Natural killer cell (primary cell): ENCODE data around the gene FAM184B. TPM values are rescaled to one million over a fixed set of nuclear protein-coding genes. Genes with fewer than 3 reads are reported as not detected.
A peak's percentile ranks its signal among the peaks of the same experiment; 100 is the strongest.

Source experiments
- ATAC-seq, 3 donors: fragments of 150-1000 bp in 2 of 3; fragments of 200-7000 bp in 1 of 3; cut with Tn5 transposase; 1 replicate in 1 of 3; 2 replicates in 2 of 3; pipeline ENCODE4 v1.10.0; 2021; ENCODE audit warnings: mild to moderate bottlenecking in 2 of 3, moderate library complexity in 2 of 3
- DNase-seq, 2 donors: peaks; one replicate each; pipeline versions ENCODE4 v3.0.0 to v3.0.0-alpha.2; 2013 to 2021; ENCODE audit warnings: mixed read lengths in 1 of 2
- H3K27ac ChIP-seq: one replicate; pipeline ENCODE4 v1.5.1; 2013; ENCODE audit warnings: mild to moderate bottlenecking, low read length
- H3K27me3 ChIP-seq: one replicate; pipeline ENCODE4 v1.6.1; 2013; ENCODE audit warnings: low read length; ENCODE audit not compliant: control insufficient read depth, insufficient read depth
- H3K36me3 ChIP-seq: one replicate; pipeline ENCODE4 v1.6.1; 2013; ENCODE audit warnings: low read length; ENCODE audit not compliant: control insufficient read depth, insufficient read depth
- H3K4me1 ChIP-seq: one replicate; pipeline ENCODE4 v1.6.1; 2013; ENCODE audit warnings: low read length; ENCODE audit not compliant: control insufficient read depth, insufficient read depth
- H3K4me3 ChIP-seq: one replicate; pipeline ENCODE4 v1.5.1; 2013; ENCODE audit warnings: low read length
- H3K9me3 ChIP-seq: one replicate; pipeline ENCODE4 v1.6.1; 2013; ENCODE audit warnings: low read length; ENCODE audit not compliant: control insufficient read depth, insufficient read depth
- H3K27ac Mint-ChIP-seq, 2 donors: one replicate each; pipeline ENCODE4 v1.8.0; 2022; ENCODE audit warnings: mild to moderate bottlenecking in 2 of 2, mixed read lengths in 2 of 2, moderate library complexity in 1 of 2
- H3K27me3 Mint-ChIP-seq, 2 donors: one replicate each; pipeline ENCODE4 v1.8.0; 2022; ENCODE audit warnings: low read depth in 2 of 2, mixed read lengths in 2 of 2
- H3K36me3 Mint-ChIP-seq: one replicate; pipeline ENCODE4 v1.8.0; 2022; ENCODE audit warnings: mixed read lengths
- H3K4me1 Mint-ChIP-seq, 2 donors: one replicate each; pipeline ENCODE4 v1.8.0; 2022; ENCODE audit warnings: mixed read lengths in 2 of 2
- H3K4me3 Mint-ChIP-seq: one replicate; pipeline ENCODE4 v1.8.0; 2022; ENCODE audit warnings: mild to moderate bottlenecking, moderate library complexity, mixed read lengths
- H3K9me3 Mint-ChIP-seq, 2 donors: one replicate each; pipeline ENCODE4 v1.8.0; 2022; ENCODE audit warnings: mixed read lengths in 2 of 2
- WGBS: methylation state at CpG from one replicate; pipeline ENCODE4 v1.1.7; 2013; ENCODE audit warnings: missing lambda C conversion rate; ENCODE audit not compliant: insufficient coverage; 5-methylcytosine and 5-hydroxymethylcytosine counted together
- intact Hi-C: fragments of 100-400 bp; cut with micrococcal nuclease; formaldehyde crosslinking; loops from one replicate; pipeline ENCODE4 v1.14.2; 2022
- total RNA-seq, 4 donors: library from RNA; stranded (reverse); fragments of 120-200 nt in 1 of 4; gene quantifications; one replicate each; pipeline versions ENCODE4 v1.2.3 to v1.2.4, GENCODE V29; 2013 to 2022
- TF ChIP-seq, protein P1 (sequence below): fragments of 200-600 bp; IDR thresholded peaks from one replicate; pipeline ENCODE4 v1.8.0; 2022; ENCODE audit warnings: antibody characterized with exemption

Gene FAM184B
- total RNA-seq, 3 donors from 2014 or later (not counting 1 experiment from before 2014, with no cell fraction given) = 0.05 TPM; not detected in 2

DNA sequence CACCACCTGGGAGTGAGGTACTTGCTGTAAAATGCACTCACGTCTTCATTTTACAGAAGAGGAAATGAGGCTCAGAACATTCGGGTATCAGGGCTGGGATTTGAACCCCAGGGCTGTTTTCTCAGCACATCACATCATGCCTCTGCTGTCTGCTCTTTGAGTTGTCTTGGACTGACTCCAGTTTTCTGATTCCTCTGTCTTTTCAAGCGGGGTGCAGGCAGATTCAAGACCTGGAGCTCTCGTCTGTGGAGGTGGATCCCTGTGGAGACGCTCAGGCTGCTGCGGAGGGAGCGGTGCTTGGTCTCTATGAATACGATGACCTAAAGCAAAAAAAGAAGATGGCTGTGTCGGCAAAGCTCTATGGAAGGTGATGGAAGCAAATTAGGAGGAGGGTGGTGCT lies 198.1 kb downstream of the FAM184B start:
- Histone ChIP-seq H3K36me3 (peaks cover 73% of the 10 kb centered on the region), H3K27ac (no peak overlapping the region), H3K4me3 (no peak overlapping the region), H3K27me3 (no peaks in the 10 kb centered on the region), H3K9me3 (no peaks in the 10 kb centered on the region), H3K4me1 (peaks cover 5% of the 10 kb centered on the region)
- WGBS = 96% methylated on average over 9 of the region's 9 CpGs
- DNase-seq (no peak), ATAC-seq (no peak)
- Mint-ChIP-seq H3K9me3 (no peaks in the 10 kb centered on the region), H3K4me1 (peaks cover 9 to 14% of the 10 kb centered on the region in 2 donors), H3K27me3 (no peaks in the 10 kb centered on the region), H3K27ac (peak overlapping the region in 1 of 2 donors; percentile 34), H3K36me3 (peaks cover 21% of the 10 kb centered on the region), H3K4me3 (no peak overlapping the region)
- TF ChIP-seq, protein P1, sequence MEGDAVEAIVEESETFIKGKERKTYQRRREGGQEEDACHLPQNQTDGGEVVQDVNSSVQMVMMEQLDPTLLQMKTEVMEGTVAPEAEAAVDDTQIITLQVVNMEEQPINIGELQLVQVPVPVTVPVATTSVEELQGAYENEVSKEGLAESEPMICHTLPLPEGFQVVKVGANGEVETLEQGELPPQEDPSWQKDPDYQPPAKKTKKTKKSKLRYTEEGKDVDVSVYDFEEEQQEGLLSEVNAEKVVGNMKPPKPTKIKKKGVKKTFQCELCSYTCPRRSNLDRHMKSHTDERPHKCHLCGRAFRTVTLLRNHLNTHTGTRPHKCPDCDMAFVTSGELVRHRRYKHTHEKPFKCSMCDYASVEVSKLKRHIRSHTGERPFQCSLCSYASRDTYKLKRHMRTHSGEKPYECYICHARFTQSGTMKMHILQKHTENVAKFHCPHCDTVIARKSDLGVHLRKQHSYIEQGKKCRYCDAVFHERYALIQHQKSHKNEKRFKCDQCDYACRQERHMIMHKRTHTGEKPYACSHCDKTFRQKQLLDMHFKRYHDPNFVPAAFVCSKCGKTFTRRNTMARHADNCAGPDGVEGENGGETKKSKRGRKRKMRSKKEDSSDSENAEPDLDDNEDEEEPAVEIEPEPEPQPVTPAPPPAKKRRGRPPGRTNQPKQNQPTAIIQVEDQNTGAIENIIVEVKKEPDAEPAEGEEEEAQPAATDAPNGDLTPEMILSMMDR = no peak
- intact Hi-C loops = no loop called here

DNA sequence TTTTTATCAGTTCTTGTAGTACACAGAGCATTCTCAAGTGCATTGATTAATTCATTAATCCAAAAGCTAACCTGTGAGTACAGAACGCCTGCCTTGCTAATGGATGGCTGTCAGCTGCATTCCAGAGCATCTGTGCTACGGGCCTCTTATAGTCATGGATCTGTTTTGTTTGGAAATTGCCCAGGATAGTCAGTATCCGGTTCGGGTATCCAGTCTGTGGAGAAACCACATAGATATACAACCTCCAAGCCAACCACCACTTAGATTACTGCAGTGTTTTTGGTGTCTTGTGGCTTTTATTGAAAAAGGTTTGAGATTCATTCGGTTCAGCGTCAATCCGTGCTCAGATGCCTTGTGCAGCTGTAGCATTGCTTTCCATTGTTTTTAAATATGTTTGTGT lies 200.5 kb downstream of the FAM184B start:
- Histone ChIP-seq H3K9me3 (no peaks in the 10 kb centered on the region), H3K27me3 (no peaks in the 10 kb centered on the region), H3K4me3 (no peak overlapping the region), H3K36me3 (peaks cover 53% of the 10 kb centered on the region), H3K4me1 (peaks cover 19% of the 10 kb centered on the region), H3K27ac (no peak overlapping the region)
- WGBS = 97% methylated on average over 5 of the region's 7 CpGs
- TF ChIP-seq, protein P1 = no peak
- intact Hi-C loops = no loop called here
- no peak overlapping the region for H3K4me3 Mint-ChIP-seq
- no peaks in the 10 kb centered on the region for H3K9me3 Mint-ChIP-seq
- ATAC-seq (no peak), DNase-seq (no peak)
- peak overlapping the region; percentile 1 to 41 for H3K27ac Mint-ChIP-seq
- H3K36me3 Mint-ChIP-seq = peaks cover 12% of the 10 kb centered on the region
- no peaks in the 10 kb centered on the region for H3K27me3 Mint-ChIP-seq
- peaks cover 20 to 24% of the 10 kb centered on the region in 2 donors for H3K4me1 Mint-ChIP-seq

Other genes with a start within 250 kb of the FAM184B start
- gene LAP3, start 204.4 kb downstream of the FAM184B start, total RNA-seq = 10 to 100 TPM; 68.2 to 76.1 (median 71.6) TPM
- 10 to 100 TPM; 44.8 to 63.3 (median 51.1) TPM for gene MED28, start 167.0 kb downstream of the FAM184B start, total RNA-seq
- gene DCAF16, start 29.1 kb upstream of the FAM184B start, total RNA-seq = 10 to 100 TPM; 73.9 to 93.8 (median 90.3) TPM
- gene NCAPG, start 29.4 kb upstream of the FAM184B start, total RNA-seq = 1 to 10 TPM; 1.3 to 1.8 (median 1.6) TPM
- gene LCORL, start 240.1 kb upstream of the FAM184B start, total RNA-seq = 10 to 100 TPM; 19.9 to 28.4 (median 26.4) TPM